HepG2 (cell line): ENCODE results near the gene CDYL2. TPM values are rescaled to one million over a fixed set of nuclear protein-coding genes. Genes with fewer than 3 reads are reported as not detected.

ENCODE experiments used
- ATAC-seq: fragments of 200-7000 bp; cut with Tn5 transposase; 3 replicates; pipeline ENCODE4 v1.9.1; 2020; ENCODE audit warnings: mild to moderate bottlenecking, moderate library complexity
- BruUV-seq: library from RNA; stranded (reverse); fragments of 400-500 nt; replicated peaks from 2 replicates; lab custom pipeline; 2021; lab: Mats Ljungman, UMichigan
- CTCF ChIA-PET: fragments of 300-600 bp; formaldehyde crosslinking; extraction: SDS; loops from one replicate; lab custom pipeline; 2021; ENCODE audit warnings: low total read pairs, inconsistent platforms, low intra/inter-chr PET ratio; lab: Yijun Ruan, JAX
- POLR2A ChIA-PET: fragments of 350-600 bp; sonication (Branson Sonifier 250); formaldehyde crosslinking; loops from one replicate; lab custom pipeline; 2020; ENCODE audit warnings: antibody characterized with exemption, inconsistent platforms; lab: Yijun Ruan, JAX
- DNase-seq: peaks from one replicate; pipeline ENCODE4 v3.0.0-alpha.2; 2015; ENCODE audit warnings: low spot score
- FAIRE-seq: peaks from 3 replicates; lab custom pipeline; 2011; peaks lifted over from hg19 to GRCh38; lab: Jason Lieb, UNC
- H2AFZ ChIP-seq: one replicate; pipeline ENCODE4 v1.6.1; 2011; ENCODE audit warnings: low read length, inconsistent platforms
- H3K27ac ChIP-seq: fragments of 300-600 bp; 3 replicates; pipeline ENCODE4 v1.8.0; 2011; ENCODE audit warnings: mixed run types, mild to moderate bottlenecking, mixed read lengths, low read length, inconsistent platforms; ENCODE audit not compliant: insufficient read depth; ENCODE audit errors: extremely low read length
- H3K27me3 ChIP-seq, 2 experiments: fragments of 200-600 bp in 1 of 2; 2 replicates in 1 of 2; 3 replicates in 1 of 2; pipeline versions ENCODE4 v1.6.0 to v1.8.0; 2011; ENCODE audit warnings: low read length in 2 of 2, mild to moderate bottlenecking in 2 of 2, moderate library complexity in 2 of 2, inconsistent platforms in 1 of 2; ENCODE audit not compliant: insufficient read depth in 2 of 2, control insufficient read depth in 1 of 2
- H3K36me3 ChIP-seq, 2 experiments: fragments of 200-600 bp in 1 of 2; replicated peaks in 1 of 2; 2 replicates in 1 of 2; 3 replicates in 1 of 2; pipeline versions ENCODE4 v1.5.1 to v1.8.0; 2011; ENCODE audit warnings: low read length in 2 of 2, inconsistent platforms in 1 of 2; ENCODE audit not compliant: insufficient read depth in 2 of 2, control insufficient read depth in 1 of 2
- H3K4me1 ChIP-seq: 2 replicates; pipeline ENCODE4 v1.5.1; 2012; ENCODE audit warnings: low read length, inconsistent platforms; ENCODE audit not compliant: insufficient read depth
- H3K4me2 ChIP-seq: 2 replicates; pipeline ENCODE4 v1.6.0; 2011; ENCODE audit warnings: low read depth, low read length, inconsistent platforms
- H3K4me3 ChIP-seq, 3 experiments: fragments of 200-600 bp in 1 of 3; sonication (generic), shearing (Covaris generic) in 1 of 3; replicated peaks in 1 of 3; 2 replicates each; pipeline ENCODE4 v1.5.1; 2011 to 2016; ENCODE audit warnings: low read length in 3 of 3, inconsistent platforms in 2 of 3, low read depth in 2 of 3, mild to moderate bottlenecking in 2 of 3, control low read depth in 1 of 3, mixed read lengths in 1 of 3; ENCODE audit not compliant: insufficient read depth in 1 of 3
- H3K79me2 ChIP-seq: one replicate; pipeline ENCODE4 v1.6.1; 2011; ENCODE audit warnings: low read length, inconsistent platforms; ENCODE audit not compliant: insufficient read depth
- H3K9ac ChIP-seq: 2 replicates; pipeline ENCODE4 v1.6.0; 2011; ENCODE audit warnings: mild to moderate bottlenecking, low read depth, low read length, inconsistent platforms; ENCODE audit not compliant: insufficient read depth
- H3K9me3 ChIP-seq: 2 replicates; pipeline ENCODE4 v1.5.1; 2012; ENCODE audit warnings: mild to moderate bottlenecking, low read length
- H4K20me1 ChIP-seq: 2 replicates; pipeline ENCODE4 v1.6.0; 2011; ENCODE audit warnings: inconsistent platforms, mild to moderate bottlenecking, low read length, moderate library complexity; ENCODE audit not compliant: insufficient read depth
- ELF1 ChIP-seq: sonication (generic); formaldehyde crosslinking; IDR thresholded peaks from 2 replicates; pipeline ENCODE4 v1.4.0; 2020; ENCODE audit warnings: missing genetic modification reagents
- HNRNPL ChIP-seq: fragments of 200-400 bp; formaldehyde crosslinking; IDR thresholded peaks from 2 replicates; pipeline ENCODE4 v1.6.1; 2017; ENCODE audit warnings: mild to moderate bottlenecking, low read depth, low read length
- ZNF317 ChIP-seq: sonication (generic); formaldehyde crosslinking; IDR thresholded peaks from 2 replicates; pipeline ENCODE4 v1.5.0; 2020; ENCODE audit warnings: mild to moderate bottlenecking, missing genetic modification reagents
- ZNF766 ChIP-seq: sonication (generic); formaldehyde crosslinking; IDR thresholded peaks from 2 replicates; pipeline ENCODE4 v1.5.0; 2020; ENCODE audit warnings: missing genetic modification reagents, borderline replicate concordance
- in situ Hi-C: cut with HindIII; loops from 2 replicates; pipeline ENCODE4 v1.10.0; 2017; ENCODE audit warnings: low pct_unique_long_range_greater_than_20kb; ENCODE audit not compliant: extremely low pct_ligation_motif_present
- intact Hi-C: fragments of 100-400 bp; cut with micrococcal nuclease; formaldehyde crosslinking; loops from one replicate; pipeline ENCODE4 v1.10.0; 2022; ENCODE audit not compliant: unreplicated experiment
- polyA plus RNA-seq, 8 experiments: library from polyadenylated mRNA; depleted of rRNA in 3 of 8; stranded (reverse) in 7 of 8; unstranded in 1 of 8; fragments of >200 nt; fragmentation: Illumina TruSeq in 4 of 8; extraction: Trizol in 4 of 8; gene quantifications; 2 replicates each; pipeline versions ENCODE4 v1.2.1 to v1.2.3, GENCODE V29; 2011 to 2016; ENCODE audit warnings: low read depth in 4 of 8, missing spikeins in 1 of 8, mixed read lengths in 1 of 8; ENCODE audit not compliant: insufficient read depth in 1 of 8
- total RNA-seq, 5 experiments: library from RNA; depleted of rRNA; stranded (reverse); fragments of >200 nt; fragmentation: Illumina TruSeq; extraction: Trizol; gene quantifications; 2 replicates each; pipeline ENCODE4 v1.2.3, GENCODE V29; 2016; ENCODE audit warnings: low read depth in 1 of 5
- TF ChIP-seq, protein P1 (sequence below): fragments of 450-650 bp; IDR thresholded peaks from 2 replicates; pipeline ENCODE4 v1.6.1; 2017; ENCODE audit warnings: mild to moderate bottlenecking

Gene CDYL2
- total and polyA plus RNA-seq, 2 of the 13 experiments (the other 11 are each of a cell fraction or from before 2014, with no cell fraction given): 0.07 to 0.35 TPM

- TF ChIP-seq ZNF766 (CRISPR knock-in tag) (no peak), ELF1 (CRISPR knock-in tag) (no peak)
- TF ChIP-seq, protein P1, sequence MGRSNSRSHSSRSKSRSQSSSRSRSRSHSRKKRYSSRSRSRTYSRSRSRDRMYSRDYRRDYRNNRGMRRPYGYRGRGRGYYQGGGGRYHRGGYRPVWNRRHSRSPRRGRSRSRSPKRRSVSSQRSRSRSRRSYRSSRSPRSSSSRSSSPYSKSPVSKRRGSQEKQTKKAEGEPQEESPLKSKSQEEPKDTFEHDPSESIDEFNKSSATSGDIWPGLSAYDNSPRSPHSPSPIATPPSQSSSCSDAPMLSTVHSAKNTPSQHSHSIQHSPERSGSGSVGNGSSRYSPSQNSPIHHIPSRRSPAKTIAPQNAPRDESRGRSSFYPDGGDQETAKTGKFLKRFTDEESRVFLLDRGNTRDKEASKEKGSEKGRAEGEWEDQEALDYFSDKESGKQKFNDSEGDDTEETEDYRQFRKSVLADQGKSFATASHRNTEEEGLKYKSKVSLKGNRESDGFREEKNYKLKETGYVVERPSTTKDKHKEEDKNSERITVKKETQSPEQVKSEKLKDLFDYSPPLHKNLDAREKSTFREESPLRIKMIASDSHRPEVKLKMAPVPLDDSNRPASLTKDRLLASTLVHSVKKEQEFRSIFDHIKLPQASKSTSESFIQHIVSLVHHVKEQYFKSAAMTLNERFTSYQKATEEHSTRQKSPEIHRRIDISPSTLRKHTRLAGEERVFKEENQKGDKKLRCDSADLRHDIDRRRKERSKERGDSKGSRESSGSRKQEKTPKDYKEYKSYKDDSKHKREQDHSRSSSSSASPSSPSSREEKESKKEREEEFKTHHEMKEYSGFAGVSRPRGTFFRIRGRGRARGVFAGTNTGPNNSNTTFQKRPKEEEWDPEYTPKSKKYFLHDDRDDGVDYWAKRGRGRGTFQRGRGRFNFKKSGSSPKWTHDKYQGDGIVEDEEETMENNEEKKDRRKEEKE: no peak
Observed at GRCh38 chr16:80844395-80844794, 40.0 kb upstream of the CDYL2 start (continued).

GRCh38 chr16:80841231-80841630 lies 36.8 kb upstream of the CDYL2 start:
- Histone ChIP-seq H2AFZ (no peak overlapping the region), H3K4me1 (peaks cover 6% of the 10 kb centered on the region), H4K20me1 (no peaks in the 10 kb centered on the region), H3K4me2 (no peak overlapping the region), H3K9ac (no peak overlapping the region), H3K9me3 (peaks cover 8% of the 10 kb centered on the region), H3K27me3 (no peaks in the 10 kb centered on the region), H3K79me2 (no peaks in the 10 kb centered on the region), H3K36me3 (no peaks in the 10 kb centered on the region), H3K4me3 (no peak overlapping the region), H3K27ac (no peak overlapping the region)
- DNase-seq: no peak
- TF ChIP-seq HNRNPL: no peak
- TF ChIP-seq ZNF317 (CRISPR knock-in tag): peak; percentile 91
- CTCF ChIA-PET: no interaction called here
- no peak for FAIRE-seq
- in situ Hi-C loops (no loop called here), intact Hi-C loops (no loop called here)
- POLR2A ChIA-PET: no interaction called here
- no TSS peak for BruUV-seq
- no peak for ATAC-seq
